Osteoblast (primary cell): ENCODE data around the gene GREM2. TPM values are rescaled to one million over a fixed set of nuclear protein-coding genes. Genes with fewer than 3 reads are reported as not detected.

ENCODE experiments used
- DNase-seq: peaks from one replicate; pipeline ENCODE4 v3.0.0; 2011; ENCODE audit warnings: low spot score, mixed read lengths; ENCODE audit not compliant: insufficient read length; ENCODE audit errors: missing footprints
- H2AFZ ChIP-seq: 2 replicates; pipeline ENCODE4 v1.6.0; 2011; ENCODE audit warnings: mild to moderate bottlenecking, low read length
- H3K27ac ChIP-seq: 2 replicates; pipeline ENCODE4 v1.5.1; 2011; ENCODE audit warnings: mild to moderate bottlenecking, low read depth, low read length, moderate library complexity
- H3K27me3 ChIP-seq: 2 replicates; pipeline ENCODE4 v1.6.0; 2012; ENCODE audit warnings: mild to moderate bottlenecking, control low read depth, inconsistent platforms, low read length, moderate library complexity; ENCODE audit not compliant: insufficient read depth
- H3K36me3 ChIP-seq: 2 replicates; pipeline ENCODE4 v1.5.1; 2011; ENCODE audit warnings: mild to moderate bottlenecking, low read length, control low read depth, moderate library complexity; ENCODE audit not compliant: insufficient read depth
- H3K4me1 ChIP-seq: 2 replicates; pipeline ENCODE4 v1.5.1; 2011; ENCODE audit warnings: mild to moderate bottlenecking, low read length, control low read depth, moderate library complexity; ENCODE audit not compliant: insufficient read depth
- H3K4me2 ChIP-seq: 2 replicates; pipeline ENCODE4 v1.6.0; 2011; ENCODE audit warnings: mild to moderate bottlenecking, low read length; ENCODE audit not compliant: insufficient read depth
- H3K4me3 ChIP-seq: fragments of 200-600 bp; sonication (generic); 3 replicates; pipeline ENCODE4 v1.5.1; 2012; ENCODE audit warnings: mild to moderate bottlenecking, low read length, inconsistent platforms; ENCODE audit not compliant: insufficient read depth
- H3K79me2 ChIP-seq: 2 replicates; pipeline ENCODE4 v1.6.0; 2012; ENCODE audit warnings: mild to moderate bottlenecking, low read length, control low read depth, inconsistent platforms; ENCODE audit not compliant: insufficient read depth
- H3K9me3 ChIP-seq: 2 replicates; pipeline ENCODE4 v1.5.1; 2011; ENCODE audit warnings: low read depth, low read length, control low read depth
- H4K20me1 ChIP-seq: 2 replicates; pipeline ENCODE4 v1.6.0; 2012; ENCODE audit warnings: mild to moderate bottlenecking, low read length, control low read depth; ENCODE audit not compliant: insufficient read depth
- CTCF ChIP-seq: IDR thresholded peaks from 2 replicates; pipeline ENCODE4 v1.5.1; 2011; ENCODE audit warnings: mild to moderate bottlenecking, low read depth, low read length, moderate library complexity; ENCODE audit errors: extremely low read depth
- total RNA-seq: library from RNA; depleted of rRNA; stranded (reverse); fragments of >200 nt; gene quantifications from 2 replicates; pipeline ENCODE4 v1.2.3, GENCODE V29; 2012

GREM2 gene
- total RNA-seq, 1 donor = 4.7 TPM

- TF ChIP-seq CTCF = no peak
- Histone ChIP-seq H3K27ac (no peak overlapping the region), H4K20me1 (no peaks in the 10 kb centered on the region), H3K4me3 (no peak overlapping the region), H3K4me1 (peaks cover 27% of the 10 kb centered on the region), H3K4me2 (no peak overlapping the region), H3K36me3 (no peaks in the 10 kb centered on the region), H3K79me2 (peaks cover 26% of the 10 kb centered on the region), H3K27me3 (no peaks in the 10 kb centered on the region), H2AFZ (no peak overlapping the region), H3K9me3 (no peaks in the 10 kb centered on the region)
- no peak for DNase-seq
Observed at GRCh38 chr1:240613356-240614142, 1.6 kb upstream of the GREM2 start.

- Histone ChIP-seq H3K27ac (no peak overlapping the region), H3K79me2 (peaks cover 29% of the 10 kb centered on the region), H3K4me1 (peaks cover 27% of the 10 kb centered on the region), H3K36me3 (no peaks in the 10 kb centered on the region), H3K4me2 (peak overlapping the region; percentile 97), H3K4me3 (peak overlapping the region; percentile 88), H3K27me3 (no peaks in the 10 kb centered on the region), H2AFZ (no peak overlapping the region), H4K20me1 (no peaks in the 10 kb centered on the region), H3K9me3 (no peaks in the 10 kb centered on the region)
- no peak for TF ChIP-seq CTCF
- peak; percentile 68 for DNase-seq
Observed at GRCh38 chr1:240612811-240613210, 856 bp upstream of the GREM2 start.

GRCh38 chr1:240611228-240611618 is 732 bp downstream of the GREM2 start:
- TF ChIP-seq CTCF = no peak
- Histone ChIP-seq H3K9me3 (no peaks in the 10 kb centered on the region), H4K20me1 (no peaks in the 10 kb centered on the region), H3K27me3 (no peaks in the 10 kb centered on the region), H3K36me3 (no peaks in the 10 kb centered on the region), H2AFZ (peak overlapping the region; percentile 97), H3K4me2 (peak overlapping the region; percentile 97), H3K27ac (peak overlapping the region; percentile 49), H3K79me2 (peaks cover 33% of the 10 kb centered on the region), H3K4me3 (peak overlapping the region; percentile 88), H3K4me1 (peaks cover 27% of the 10 kb centered on the region)
- DNase-seq = no peak

GRCh38 chr1:240610636-240611035 is 1.3 kb downstream of the GREM2 start:
- TF ChIP-seq CTCF = no peak
- Histone ChIP-seq H3K4me2 (peak overlapping the region; percentile 97), H3K27ac (no peak overlapping the region), H3K9me3 (no peaks in the 10 kb centered on the region), H3K36me3 (no peaks in the 10 kb centered on the region), H2AFZ (no peak overlapping the region), H3K4me1 (peaks cover 27% of the 10 kb centered on the region), H4K20me1 (no peaks in the 10 kb centered on the region), H3K4me3 (peak overlapping the region; percentile 88), H3K27me3 (no peaks in the 10 kb centered on the region), H3K79me2 (peaks cover 34% of the 10 kb centered on the region)
- DNase-seq = no peak
